Measurements from ENCODE around the gene CCDC71.

Gene CCDC71

DNA sequence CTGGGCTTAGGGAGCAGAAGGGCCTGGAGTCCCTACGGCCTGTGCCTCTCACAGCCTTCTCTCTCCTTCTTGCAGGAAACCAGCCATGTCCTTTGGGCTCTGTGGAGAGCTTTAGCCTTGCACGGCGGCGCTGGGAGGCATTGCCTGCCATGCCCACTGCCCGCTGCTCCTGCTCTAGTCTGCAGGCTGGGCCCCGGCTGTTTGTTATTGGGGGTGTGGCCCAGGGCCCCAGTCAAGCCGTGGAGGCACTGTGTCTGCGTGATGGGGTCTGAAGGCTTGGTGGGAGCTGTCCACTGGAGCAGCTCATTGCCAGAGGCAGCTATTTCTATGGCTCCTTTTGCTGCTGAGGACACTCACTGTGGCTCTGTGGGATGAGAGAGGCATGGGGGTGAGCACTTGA lies 9.4 kb upstream of the CCDC71 start:
- no peak overlapping the region for H3K4me3 ChIP-seq (ENCODE audit: low read length)
- DNase-seq (ENCODE audit: low read depth), result no peak
- TF ChIP-seq, protein P1, sequence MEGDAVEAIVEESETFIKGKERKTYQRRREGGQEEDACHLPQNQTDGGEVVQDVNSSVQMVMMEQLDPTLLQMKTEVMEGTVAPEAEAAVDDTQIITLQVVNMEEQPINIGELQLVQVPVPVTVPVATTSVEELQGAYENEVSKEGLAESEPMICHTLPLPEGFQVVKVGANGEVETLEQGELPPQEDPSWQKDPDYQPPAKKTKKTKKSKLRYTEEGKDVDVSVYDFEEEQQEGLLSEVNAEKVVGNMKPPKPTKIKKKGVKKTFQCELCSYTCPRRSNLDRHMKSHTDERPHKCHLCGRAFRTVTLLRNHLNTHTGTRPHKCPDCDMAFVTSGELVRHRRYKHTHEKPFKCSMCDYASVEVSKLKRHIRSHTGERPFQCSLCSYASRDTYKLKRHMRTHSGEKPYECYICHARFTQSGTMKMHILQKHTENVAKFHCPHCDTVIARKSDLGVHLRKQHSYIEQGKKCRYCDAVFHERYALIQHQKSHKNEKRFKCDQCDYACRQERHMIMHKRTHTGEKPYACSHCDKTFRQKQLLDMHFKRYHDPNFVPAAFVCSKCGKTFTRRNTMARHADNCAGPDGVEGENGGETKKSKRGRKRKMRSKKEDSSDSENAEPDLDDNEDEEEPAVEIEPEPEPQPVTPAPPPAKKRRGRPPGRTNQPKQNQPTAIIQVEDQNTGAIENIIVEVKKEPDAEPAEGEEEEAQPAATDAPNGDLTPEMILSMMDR (conservative IDR thresholded peaks at IDR 0.05; ENCODE audit: low read length), result no peak

DNA sequence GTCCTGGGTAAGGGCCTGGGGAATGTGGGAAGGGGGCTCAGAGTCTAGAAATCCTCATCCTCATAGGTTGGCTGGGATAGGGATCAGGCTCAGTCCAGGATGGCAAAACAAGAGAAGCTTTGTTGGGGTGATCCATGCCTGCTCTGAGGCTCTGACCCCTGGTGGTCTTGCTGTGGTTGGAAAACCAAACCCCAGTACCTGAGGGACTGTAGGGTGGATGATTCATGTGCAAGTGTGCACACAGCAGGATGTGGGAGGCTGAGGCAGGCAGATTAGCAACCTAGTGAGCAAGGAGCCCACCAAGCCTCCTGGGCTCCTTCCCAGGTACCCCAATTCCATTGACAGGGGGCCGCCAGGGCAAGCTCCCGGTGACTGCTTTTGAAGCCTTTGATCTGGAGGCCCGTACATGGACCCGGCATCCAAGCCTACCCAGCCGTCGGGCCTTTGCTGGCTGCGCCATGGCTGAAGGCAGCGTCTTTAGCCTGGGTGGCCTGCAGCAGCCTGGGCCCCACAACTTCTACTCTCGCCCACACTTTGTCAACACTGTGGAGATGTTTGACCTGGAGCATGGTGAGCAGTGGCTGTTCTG lies 8.4 kb upstream of the CCDC71 start:
- TF ChIP-seq, protein P1 (conservative IDR thresholded peaks at IDR 0.05; ENCODE audit: low read length), result no peak
- no peak overlapping the region for H3K4me3 ChIP-seq (ENCODE audit: low read length)
- no peak for DNase-seq (ENCODE audit: low read depth)

DNA sequence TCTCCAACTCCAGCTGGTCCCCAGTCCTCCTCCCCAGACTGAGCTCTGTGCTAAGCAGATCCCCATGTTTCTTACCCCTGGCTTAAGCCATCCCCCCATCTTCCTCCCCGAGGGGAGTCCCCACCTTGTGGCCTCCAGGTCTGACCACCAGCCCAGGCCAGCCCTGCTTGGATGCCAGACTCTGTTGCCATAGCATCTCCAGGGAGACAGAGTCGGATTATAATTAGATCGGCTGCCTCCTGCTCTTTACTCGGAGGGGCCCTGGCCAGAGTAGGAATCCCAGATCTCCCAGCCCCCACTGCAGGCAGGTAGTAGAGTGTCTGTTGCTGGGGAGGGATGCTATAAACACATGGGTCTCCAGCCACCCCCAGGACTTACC lies 7.7 kb upstream of the CCDC71 start:
- TF ChIP-seq, protein P1 (conservative IDR thresholded peaks at IDR 0.05; ENCODE audit: low read length), result no peak
- H3K4me3 ChIP-seq (ENCODE audit: low read length), result no peak overlapping the region
- DNase-seq (ENCODE audit: low read depth), result no peak

DNA sequence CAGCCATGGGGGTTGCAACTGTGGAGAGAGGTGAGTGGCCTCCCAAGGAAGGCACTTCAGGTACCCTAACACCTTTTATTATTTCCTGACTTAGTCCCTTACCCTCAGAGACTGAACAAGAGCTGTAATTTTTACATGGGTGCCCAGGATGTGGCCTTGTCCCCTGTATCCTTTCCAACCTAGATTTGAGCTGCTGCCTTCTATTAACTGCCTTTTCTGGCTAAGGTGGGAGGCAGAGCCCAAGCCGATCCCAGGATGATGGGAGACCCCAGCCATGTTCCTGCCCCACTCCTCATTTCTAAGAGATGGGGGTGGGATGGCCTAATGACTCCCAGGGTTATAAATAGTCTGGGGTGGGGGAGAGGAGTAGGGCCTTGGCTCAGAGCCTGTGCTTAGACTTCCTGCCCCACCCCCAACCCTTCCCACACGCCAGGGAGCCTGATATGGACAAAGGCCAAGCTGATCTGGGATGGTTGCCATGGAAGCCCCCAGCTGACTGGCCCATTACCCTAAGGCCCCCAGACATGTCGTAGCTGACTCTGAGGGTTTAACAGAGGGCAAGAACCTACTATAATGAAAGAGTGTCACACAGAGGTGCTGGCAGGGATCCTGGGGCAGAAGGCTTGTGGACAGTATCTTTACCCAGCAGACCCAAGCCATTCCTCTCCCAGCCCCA lies 7.1 kb upstream of the CCDC71 start:
- H3K4me3 ChIP-seq (ENCODE audit: low read length), result no peak overlapping the region; the same call in 1 of the 2 replicates
- no peak for DNase-seq (ENCODE audit: low read depth)
- TF ChIP-seq, protein P1 (conservative IDR thresholded peaks at IDR 0.05; ENCODE audit: low read length), result no peak

DNA sequence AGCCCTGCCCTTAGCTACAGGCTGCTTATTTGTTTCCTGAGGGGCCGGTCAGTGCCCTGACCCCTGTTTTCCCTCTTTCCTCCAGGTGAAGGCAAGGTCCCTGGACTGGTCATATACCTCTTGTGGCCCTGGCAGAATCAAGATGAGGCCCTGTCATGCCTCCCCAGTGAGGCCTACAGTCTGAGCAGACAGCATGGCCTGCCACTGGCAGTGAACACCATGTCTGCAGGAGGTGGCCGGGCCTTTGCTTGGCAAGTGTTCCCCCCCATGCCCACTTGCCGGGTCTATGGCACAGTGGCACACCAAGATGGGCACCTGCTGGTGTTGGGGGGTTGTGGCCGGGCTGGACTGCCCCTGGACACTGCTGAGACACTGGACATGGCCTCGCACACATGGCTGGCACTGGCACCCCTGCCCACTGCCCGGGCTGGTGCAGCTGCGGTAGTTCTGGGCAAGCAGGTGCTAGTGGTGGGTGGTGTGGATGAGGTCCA lies 6.5 kb upstream of the CCDC71 start:
- no peak for DNase-seq (ENCODE audit: low read depth)
- TF ChIP-seq, protein P1 (conservative IDR thresholded peaks at IDR 0.05; ENCODE audit: low read length), result no peak
- H3K4me3 ChIP-seq (ENCODE audit: low read length), result peak overlapping the region; percentile 90

DNA sequence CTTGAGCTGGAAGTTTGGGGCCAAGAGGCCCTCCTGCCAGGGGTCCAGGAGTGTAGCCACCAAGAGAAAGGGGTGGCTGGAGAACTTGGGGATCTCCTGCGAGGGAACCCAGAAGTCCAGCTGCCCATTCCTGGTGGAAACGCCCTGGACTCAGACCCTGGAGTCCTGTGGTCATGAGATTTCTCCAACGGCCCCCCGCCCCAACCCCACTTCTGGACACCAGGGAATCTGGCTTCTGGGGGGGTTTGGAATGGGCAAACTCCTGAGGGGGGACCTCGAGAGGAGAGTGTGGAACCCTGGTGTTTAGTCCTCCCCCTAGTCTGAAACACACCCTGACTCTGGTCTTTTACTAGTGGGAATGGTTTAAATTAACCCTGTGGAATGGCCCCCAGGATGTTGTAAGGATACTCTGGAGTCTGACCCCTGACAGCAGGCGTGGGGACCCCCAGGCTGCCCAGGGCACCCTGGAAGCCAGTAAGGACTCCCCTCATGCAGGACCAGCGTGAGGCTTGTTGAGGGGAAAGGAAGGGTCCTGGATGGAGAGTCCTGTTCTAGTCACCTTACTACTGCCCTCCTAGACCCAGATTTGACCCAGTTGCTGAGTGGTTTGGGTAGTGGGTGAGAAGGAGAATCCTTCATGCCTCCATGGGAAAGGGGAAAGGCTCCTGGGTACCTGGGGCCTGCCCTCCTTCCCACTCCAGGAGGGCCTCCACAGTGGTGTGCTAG lies 5.8 kb upstream of the CCDC71 start:
- no peak for DNase-seq (ENCODE audit: low read depth)
- peak overlapping the region; percentile 90 for H3K4me3 ChIP-seq (ENCODE audit: low read length)
- TF ChIP-seq, protein P1 (conservative IDR thresholded peaks at IDR 0.05; ENCODE audit: low read length), result no peak

Measured in AG10803 (cell line).